Skeletal muscle tissue (tissue), 4 donors: ENCODE data around the gene CABP2. TPM values are rescaled to one million over a fixed set of nuclear protein-coding genes. Genes with fewer than 3 reads are reported as not detected.

ENCODE experiments used
- H3K27ac ChIP-seq: one replicate; pipeline ENCODE4 v1.7.0; 2013; ENCODE audit warnings: mild to moderate bottlenecking, low read depth, low read length, inconsistent platforms
- H3K27me3 ChIP-seq, 3 donors: one replicate each; pipeline ENCODE4 v1.7.0; 2013; ENCODE audit warnings: low read length in 3 of 3; ENCODE audit not compliant: control insufficient read depth in 3 of 3, insufficient read depth in 3 of 3
- H3K36me3 ChIP-seq, 3 donors: one replicate each; pipeline ENCODE4 v1.7.0; 2013; ENCODE audit warnings: low read length in 3 of 3; ENCODE audit not compliant: control insufficient read depth in 3 of 3, insufficient read depth in 3 of 3
- H3K4me1 ChIP-seq, 3 donors: one replicate each; pipeline ENCODE4 v1.7.0; 2013; ENCODE audit warnings: low read length in 3 of 3, mild to moderate bottlenecking in 3 of 3; ENCODE audit not compliant: control insufficient read depth in 3 of 3, insufficient read depth in 3 of 3
- H3K4me3 ChIP-seq, 3 donors: one replicate each; pipeline ENCODE4 v1.7.0; 2013; ENCODE audit warnings: low read length in 3 of 3
- H3K9ac ChIP-seq, 3 donors: one replicate each; pipeline ENCODE4 v1.7.0; 2013; ENCODE audit warnings: low read length in 3 of 3, mild to moderate bottlenecking in 3 of 3, moderate library complexity in 2 of 3, low read depth in 1 of 3
- H3K9me3 ChIP-seq, 3 donors: one replicate each; pipeline ENCODE4 v1.7.0; 2013; ENCODE audit warnings: low read length in 3 of 3; ENCODE audit not compliant: control insufficient read depth in 3 of 3
- total RNA-seq: library from RNA; depleted of rRNA; stranded (reverse); fragments of >200 nt; gene quantifications from one replicate; pipeline ENCODE4 v1.2.3, GENCODE V29; 2014
- donor health status: Osteomylitis.

The CABP2 gene
- total RNA-seq, 1 donor from 2014 or later, result not detected

GRCh38 chr11:67524480-67524808, 1.2 kb upstream of the CABP2 start:
- Histone ChIP-seq H3K4me3 (no peak overlapping the region), H3K9ac (no peak overlapping the region), H3K4me1 (no peaks in the 10 kb centered on the region), H3K36me3 (no peaks in the 10 kb centered on the region), H3K9me3 (no peaks in the 10 kb centered on the region), H3K27ac (no peak overlapping the region), H3K27me3 (peaks cover 0 to 18% (median 15%) of the 10 kb centered on the region in 3 donors)

- no peak overlapping the region for H3K27ac ChIP-seq
- H3K4me1 ChIP-seq, result no peaks in the 10 kb centered on the region
- no peak overlapping the region for H3K9ac ChIP-seq
- H3K27me3 ChIP-seq, result peaks cover 0 to 18% (median 14%) of the 10 kb centered on the region in 3 donors
- H3K4me3 ChIP-seq, result no peak overlapping the region
- H3K9me3 ChIP-seq, result no peaks in the 10 kb centered on the region
- H3K36me3 ChIP-seq, result no peaks in the 10 kb centered on the region
These were observed 572 bp upstream of the CABP2 start for GRCh38 chr11:67523556-67524479.

- Histone ChIP-seq H3K9me3 (no peaks in the 10 kb centered on the region), H3K36me3 (no peaks in the 10 kb centered on the region), H3K4me1 (no peaks in the 10 kb centered on the region), H3K27me3 (peaks cover 0 to 18% (median 14%) of the 10 kb centered on the region in 3 donors), H3K27ac (no peak overlapping the region), H3K4me3 (no peak overlapping the region), H3K9ac (no peak overlapping the region)
These were observed 908 bp downstream of the CABP2 start for GRCh38 chr11:67522338-67522737.

GRCh38 chr11:67521924-67522323, 1.3 kb downstream of the CABP2 start:
- Histone ChIP-seq H3K4me3 (no peak overlapping the region), H3K27me3 (peaks cover 0 to 20% (median 14%) of the 10 kb centered on the region in 3 donors), H3K27ac (no peak overlapping the region), H3K4me1 (no peaks in the 10 kb centered on the region), H3K9me3 (no peaks in the 10 kb centered on the region), H3K9ac (no peak overlapping the region), H3K36me3 (no peaks in the 10 kb centered on the region)

GRCh38 chr11:67520856-67521824, 2.1 kb downstream of the CABP2 start:
- H3K27ac ChIP-seq, result no peak overlapping the region
- H3K9ac ChIP-seq, result no peak overlapping the region
- no peak overlapping the region for H3K4me3 ChIP-seq
- H3K4me1 ChIP-seq, result no peaks in the 10 kb centered on the region
- H3K36me3 ChIP-seq, result no peaks in the 10 kb centered on the region
- H3K9me3 ChIP-seq, result no peaks in the 10 kb centered on the region
- peaks cover 0 to 14% (median 14%) of the 10 kb centered on the region in 3 donors for H3K27me3 ChIP-seq

- no peaks in the 10 kb centered on the region for H3K9me3 ChIP-seq
- H3K27me3 ChIP-seq, result peaks cover 0 to 14% (median 12%) of the 10 kb centered on the region in 3 donors
- no peak overlapping the region for H3K9ac ChIP-seq
- no peaks in the 10 kb centered on the region for H3K4me1 ChIP-seq
- H3K36me3 ChIP-seq, result no peaks in the 10 kb centered on the region
- H3K4me3 ChIP-seq, result no peak overlapping the region
- no peak overlapping the region for H3K27ac ChIP-seq
These were observed 3.5 kb downstream of the CABP2 start for GRCh38 chr11:67519726-67520125.

- H3K9ac ChIP-seq, result no peak overlapping the region
- no peak overlapping the region for H3K27ac ChIP-seq
- no peaks in the 10 kb centered on the region for H3K9me3 ChIP-seq
- H3K4me3 ChIP-seq, result no peak overlapping the region
- peaks cover 0 to 5% (median 3%) of the 10 kb centered on the region in 3 donors for H3K27me3 ChIP-seq
- no peaks in the 10 kb centered on the region for H3K36me3 ChIP-seq
- H3K4me1 ChIP-seq, result no peaks in the 10 kb centered on the region
These were observed 5.3 kb downstream of the CABP2 start for GRCh38 chr11:67517784-67518552.

GRCh38 chr11:67516806-67517205, 6.4 kb downstream of the CABP2 start:
- H3K9ac ChIP-seq, result no peak overlapping the region
- H3K4me1 ChIP-seq, result no peaks in the 10 kb centered on the region
- H3K4me3 ChIP-seq, result no peak overlapping the region
- H3K27me3 ChIP-seq, result peaks cover 0 to 5% (median 3%) of the 10 kb centered on the region in 3 donors
- H3K36me3 ChIP-seq, result no peaks in the 10 kb centered on the region
- H3K27ac ChIP-seq, result no peak overlapping the region
- H3K9me3 ChIP-seq, result no peaks in the 10 kb centered on the region

- Histone ChIP-seq H3K4me3 (no peak overlapping the region), H3K27ac (no peak overlapping the region), H3K4me1 (peaks cover under 1 to 1% (median under 1%) of the 10 kb centered on the region in 3 donors), H3K9ac (no peak overlapping the region), H3K9me3 (no peaks in the 10 kb centered on the region), H3K27me3 (peaks cover 0 to 5% (median 3%) of the 10 kb centered on the region in 3 donors), H3K36me3 (no peaks in the 10 kb centered on the region)
These were observed 9.1 kb downstream of the CABP2 start for GRCh38 chr11:67514116-67514515.
